GM21447 (cell line): Measurements from ENCODE around the gene ZNF311.

ENCODE experiments used
- ATAC-seq: cut with Tn5 transposase; IDR thresholded peaks from one replicate; pipeline ENCODE4 v1.9.1; 2021; ENCODE audit not compliant: unreplicated experiment

ZNF311 gene

DNA sequence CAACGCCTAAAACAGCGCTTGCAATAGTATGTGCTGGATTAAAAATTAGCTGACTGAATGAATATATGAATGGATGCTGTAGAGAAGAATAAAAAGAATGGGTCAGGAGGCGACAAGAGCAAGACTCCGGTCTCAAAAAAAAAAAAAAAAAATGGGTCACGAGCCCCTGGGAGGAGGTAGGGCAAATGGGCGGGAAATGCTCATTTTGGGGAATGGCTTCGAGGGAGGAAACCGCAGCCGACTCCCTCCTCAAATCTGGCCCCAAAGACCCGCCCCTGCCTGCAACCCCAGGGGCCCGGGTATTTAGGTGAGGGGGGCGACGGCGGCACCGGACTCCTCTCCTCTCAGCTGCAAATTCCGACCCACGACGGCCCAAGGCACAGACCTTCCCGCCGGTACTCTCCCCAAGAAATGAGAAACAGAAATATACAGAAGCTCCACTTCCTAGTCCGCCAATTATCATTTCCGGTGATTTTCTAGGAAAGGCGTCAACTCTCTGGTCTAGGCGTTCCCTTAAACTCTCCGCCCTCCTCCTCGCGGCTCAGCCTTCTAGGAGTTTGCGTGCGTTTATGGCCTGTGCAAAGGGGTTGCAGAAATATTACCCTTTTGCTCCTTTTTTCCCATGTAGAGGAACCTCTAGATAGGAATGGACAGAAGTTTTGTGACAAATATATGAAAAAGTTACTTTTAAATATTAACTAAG, at the start of gene ZNF311:
Gene ZNF311 (minus strand): TSS at position 133 of the 703 bp plus-strand sequence. CDS start 1,361 bp downstream, outside the sequence.
- ATAC-seq: no peak

DNA sequence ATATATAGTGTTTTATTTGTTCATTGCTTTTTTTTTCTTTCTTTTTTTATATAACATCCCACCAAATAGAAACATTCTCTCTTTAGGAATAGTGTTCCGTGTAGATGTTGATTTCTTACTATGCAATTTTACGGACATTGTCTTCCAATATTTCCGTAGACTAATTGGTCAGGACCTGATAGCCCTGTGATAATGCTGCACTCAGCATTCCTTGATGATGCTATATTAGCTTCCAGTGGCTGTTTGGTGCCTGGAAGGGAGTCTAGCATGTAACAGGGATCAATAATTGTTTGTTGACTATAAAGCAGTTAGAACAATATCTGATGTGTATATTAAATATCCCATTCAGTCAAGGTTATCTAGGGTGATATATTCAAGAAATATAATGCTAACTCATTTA, 46.6 kb upstream of the ZNF311 start:
- no peak for ATAC-seq

DNA sequence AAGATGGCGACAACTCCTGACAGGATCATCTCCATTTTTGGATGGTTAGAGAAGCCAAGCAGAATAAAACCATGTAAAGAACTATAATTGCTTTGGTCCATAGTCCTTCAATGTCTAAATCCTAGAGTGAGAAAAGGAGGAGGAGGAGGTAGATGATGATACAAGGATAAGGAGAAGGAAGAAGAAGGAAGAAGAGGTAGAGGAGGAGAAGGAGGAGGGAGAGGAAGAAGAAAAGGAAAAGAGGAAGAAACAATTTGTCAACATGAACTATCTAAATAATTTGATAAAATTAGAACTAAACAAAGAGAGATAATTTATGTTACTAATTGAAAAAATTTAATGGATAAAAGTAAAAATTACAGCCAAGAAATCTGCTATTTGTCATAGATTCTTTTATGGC, 40.0 kb upstream of the ZNF311 start, which contains the start of gene OR2W1:
Gene OR2W1 (minus strand): TSS at position 101 of the 400 bp plus-strand sequence. CDS start 0 bp downstream, at position 101.
- ATAC-seq: no peak

DNA sequence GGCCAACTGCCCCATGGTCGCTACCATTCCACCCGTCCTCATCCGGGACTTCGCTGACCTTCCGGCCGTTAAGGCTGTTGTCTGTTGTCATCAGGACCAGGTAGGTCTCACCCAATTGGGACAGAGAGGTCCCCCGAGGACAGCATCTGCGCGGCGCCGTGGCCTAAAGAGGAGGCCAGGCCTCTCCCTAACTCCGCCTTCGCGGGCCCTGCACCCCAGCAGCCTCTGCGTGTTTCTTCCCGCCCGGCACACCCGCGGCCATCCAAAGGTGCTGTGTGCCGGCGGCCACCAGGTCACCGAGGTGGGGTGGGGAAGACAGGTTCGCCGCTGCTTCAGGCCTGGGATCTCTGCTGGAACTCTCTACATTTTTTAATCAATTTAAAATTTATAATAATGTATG, 30.8 kb upstream of the ZNF311 start:
- ATAC-seq: no peak

DNA sequence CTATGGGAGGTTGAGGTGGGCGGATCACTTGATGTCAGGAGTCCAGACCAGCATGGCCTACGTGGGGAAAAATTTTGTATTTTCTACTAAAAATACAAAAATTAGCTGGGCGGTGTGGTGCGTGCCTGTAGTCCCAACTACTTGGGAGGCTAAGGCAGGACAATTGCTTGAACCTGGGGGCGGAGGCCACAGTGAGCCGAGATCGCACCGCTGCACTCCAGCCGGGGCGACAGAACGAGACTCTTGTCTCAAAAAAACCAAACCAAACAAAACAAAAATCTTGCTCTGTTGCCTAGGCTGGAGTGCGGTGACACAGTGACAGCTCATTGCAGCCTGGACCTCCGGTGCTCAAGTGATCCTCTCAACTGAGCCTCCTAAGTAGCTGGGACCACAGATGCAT, 23.7 kb upstream of the ZNF311 start:
- ATAC-seq: no peak

DNA sequence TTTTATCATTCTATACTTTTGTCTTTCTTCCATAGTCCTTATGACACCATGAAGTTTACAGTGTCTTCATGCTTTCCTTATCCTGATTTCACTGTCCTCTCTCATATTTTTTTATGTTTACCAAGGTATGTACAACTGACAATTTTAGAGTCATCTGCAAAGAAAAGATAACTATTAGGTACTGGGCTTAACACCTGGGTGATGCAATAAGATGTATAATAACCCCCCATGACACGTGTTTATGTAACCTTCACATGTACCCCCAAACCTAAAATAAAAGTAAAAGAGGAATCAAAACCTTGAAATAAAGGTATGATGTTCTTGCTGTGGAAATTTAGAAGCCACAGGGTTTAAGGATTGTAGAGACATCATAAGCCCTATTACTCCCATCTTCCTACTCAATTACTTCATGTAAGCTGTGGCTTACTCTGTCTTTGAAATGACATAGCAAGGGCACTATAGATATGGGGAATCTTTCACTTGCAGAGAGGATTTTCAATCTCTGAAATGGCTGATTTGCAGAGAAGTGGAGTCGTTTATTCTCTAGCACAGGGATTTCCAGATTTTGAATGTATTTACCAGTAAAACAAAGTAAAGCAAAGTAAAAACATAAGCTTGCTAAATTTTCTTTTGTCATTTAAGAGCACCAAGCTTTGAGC, 20.9 kb upstream of the ZNF311 start:
- no peak for ATAC-seq

DNA sequence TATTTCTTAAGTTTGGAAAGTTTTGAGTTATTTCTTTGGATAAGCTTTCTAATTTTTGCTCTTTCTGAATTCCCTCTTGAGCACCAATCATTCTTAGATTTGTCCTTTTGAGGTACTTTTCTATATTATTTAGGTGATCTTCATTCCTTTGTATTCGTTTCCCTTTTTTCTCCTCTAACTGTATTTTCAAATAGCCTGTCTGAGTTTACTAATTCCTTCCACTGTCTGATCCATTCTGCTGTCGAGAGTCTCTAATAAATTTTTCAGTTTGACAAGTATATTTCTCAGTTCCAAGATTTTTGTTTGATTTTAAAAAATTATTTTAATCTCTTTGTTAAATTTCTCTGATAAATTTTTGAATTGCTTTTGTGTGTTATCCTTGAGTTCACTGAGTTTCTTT, 16.3 kb upstream of the ZNF311 start:
- ATAC-seq: no peak

DNA sequence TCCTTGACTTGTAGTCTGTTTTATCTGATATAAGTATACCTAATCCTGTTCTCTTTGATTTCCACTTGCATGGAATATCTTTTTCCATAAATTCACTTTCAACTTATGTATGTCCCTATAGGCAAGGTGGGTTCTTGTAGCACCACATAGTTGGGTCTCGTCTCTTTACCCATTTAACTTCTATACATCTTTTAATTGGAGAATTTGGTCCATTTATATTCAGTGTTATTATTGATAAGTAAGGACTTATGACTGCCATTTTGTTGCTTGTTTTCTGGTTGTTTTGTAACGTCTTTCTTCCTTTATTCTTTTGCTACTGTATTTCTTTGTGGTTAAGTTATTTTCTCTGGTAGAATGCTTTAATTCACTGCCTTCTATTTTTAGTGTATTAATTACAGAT, 14.5 kb upstream of the ZNF311 start:
- ATAC-seq: no peak

DNA sequence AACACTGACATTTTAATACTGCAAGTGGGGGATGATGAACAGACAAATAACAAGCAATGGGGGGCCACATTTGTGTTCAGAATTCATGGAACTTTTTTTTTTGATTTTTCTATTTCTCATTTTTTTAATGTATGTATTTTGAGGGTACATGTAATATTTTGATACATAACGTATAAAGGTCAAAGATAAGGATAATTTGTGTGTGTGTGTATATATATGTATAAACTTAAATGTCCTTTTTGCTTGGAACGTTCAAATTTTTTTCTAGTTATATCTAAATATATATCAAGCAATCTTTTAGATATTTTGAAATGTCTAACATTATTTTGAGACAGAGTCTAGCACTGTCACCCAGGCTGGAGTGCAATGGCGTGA, 12.3 kb upstream of the ZNF311 start:
- ATAC-seq: no peak

DNA sequence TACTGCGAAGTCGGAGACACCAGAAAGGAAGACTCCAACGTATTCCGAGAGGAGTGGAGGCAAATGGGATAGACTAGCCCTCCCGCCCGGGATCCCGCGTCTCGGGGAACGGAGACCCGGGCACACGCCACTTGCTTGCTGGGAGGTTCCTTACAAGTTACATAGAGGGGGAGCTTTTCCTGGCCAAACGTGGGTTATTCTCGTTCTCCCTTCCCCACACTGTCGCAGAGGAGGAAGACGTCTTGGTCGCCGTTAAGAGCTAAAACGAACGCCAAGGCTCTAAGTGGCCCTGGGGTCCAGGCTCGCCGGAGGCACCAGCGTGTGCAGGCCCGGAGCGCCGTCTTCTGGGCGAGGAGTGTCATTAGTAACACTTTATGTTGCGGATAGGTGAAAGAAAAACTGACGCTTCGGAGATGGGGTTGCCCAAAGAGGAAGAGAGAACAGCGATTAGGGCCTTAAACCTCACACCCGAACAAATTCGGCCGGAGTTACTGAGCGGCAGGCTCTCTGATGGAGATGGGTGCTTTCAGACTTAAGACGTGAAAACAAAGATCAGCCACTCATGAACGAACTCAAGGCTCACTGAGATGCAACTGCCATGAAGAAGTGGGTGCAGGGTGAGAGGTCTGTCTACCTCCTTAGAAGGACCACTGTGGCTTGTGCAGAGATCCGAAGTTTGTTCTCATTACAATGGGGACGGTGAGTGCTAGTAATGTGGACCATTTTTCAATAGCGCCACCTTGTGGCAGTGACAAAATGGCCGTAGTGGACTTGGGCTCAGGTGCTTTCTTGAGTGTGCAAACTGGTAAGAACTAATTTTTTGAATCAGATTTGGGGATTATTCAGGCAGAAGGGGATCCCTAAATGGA, 11.7 kb upstream of the ZNF311 start:
- ATAC-seq: peak; percentile 88

DNA sequence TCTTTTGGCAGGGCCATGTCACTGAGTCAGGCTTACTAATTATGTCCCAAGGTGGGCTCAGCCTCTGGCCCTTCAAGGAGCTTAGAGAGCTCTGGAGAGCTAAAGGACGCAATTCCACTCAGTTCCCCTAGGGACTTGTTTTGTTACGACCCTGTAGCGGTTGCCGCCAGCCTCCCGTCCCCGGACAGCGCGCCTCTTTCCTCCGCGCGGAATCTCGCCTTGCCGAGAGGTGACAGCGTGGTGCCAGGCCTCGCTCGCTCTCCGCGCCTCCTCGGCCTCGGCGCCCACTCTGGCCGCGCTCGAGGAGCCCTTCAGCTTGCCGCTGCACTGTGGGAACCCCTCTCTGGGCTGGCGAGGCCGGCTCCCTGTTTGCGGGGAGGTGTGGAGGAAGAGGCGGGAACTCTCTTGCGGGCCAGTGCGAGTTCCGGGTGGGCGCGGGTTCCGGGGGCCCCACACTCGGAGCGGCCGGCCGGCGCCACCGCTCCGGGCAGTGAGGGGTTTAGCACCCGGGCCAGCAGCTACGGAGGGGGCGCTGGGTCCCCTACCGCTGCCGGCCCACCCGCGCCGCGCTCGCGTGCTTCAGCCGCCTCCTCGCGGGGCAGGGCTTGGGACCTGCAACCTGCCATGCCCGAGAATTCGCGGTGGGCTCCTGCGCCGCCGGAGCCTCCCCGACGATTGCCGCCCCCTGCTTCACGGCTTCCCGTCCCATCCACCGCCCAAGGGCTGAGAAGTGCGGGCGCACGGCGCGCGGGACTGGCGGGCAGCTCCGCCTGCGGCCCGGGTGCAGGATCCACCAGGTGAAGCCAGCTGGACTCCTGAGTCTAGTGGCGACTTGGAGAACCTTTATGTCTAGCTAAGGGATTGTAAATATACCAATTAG, 9.9 kb upstream of the ZNF311 start:
- no peak for ATAC-seq

DNA sequence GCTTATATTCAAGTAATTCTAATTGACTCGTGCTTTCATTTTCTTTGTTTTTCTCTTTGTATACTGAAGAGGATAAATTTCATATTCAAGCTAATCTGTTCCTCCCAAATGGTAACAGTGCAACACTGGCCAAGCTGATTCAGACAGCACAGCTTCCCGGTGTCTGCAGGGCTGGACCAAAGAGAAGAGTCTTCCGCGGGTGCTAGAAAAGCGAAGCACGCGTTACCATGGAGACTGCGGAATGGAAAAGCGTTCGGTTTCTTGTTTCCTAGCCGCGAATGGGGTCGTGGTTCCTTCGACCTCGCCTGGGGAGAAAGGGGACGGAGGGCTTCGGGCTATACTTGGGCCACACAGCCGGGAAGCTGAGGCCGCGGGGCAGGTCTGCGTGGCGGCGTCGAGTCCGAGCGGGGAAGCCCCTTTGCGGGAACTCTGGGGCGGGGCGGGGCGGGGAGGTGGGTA, 6.2 kb upstream of the ZNF311 start:
- no peak for ATAC-seq

DNA sequence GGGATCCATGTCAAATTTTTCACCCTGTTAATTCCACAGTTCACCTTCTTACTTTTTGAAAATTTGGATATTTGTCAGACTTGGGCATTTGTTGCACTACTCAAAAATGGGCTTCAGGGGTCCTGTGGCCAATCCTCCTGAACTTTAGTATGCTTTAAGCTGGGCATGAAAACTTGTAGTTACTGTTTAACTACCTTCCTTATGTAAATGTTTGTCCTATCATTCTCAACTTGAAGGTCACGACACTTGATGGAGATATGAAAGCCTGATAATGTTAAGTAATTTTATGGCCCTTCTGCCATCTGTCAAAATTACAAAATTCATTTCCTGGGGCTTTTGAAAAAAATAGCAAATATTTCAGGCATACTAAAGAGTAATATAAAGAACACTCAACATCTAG, 4.2 kb upstream of the ZNF311 start:
- no peak for ATAC-seq

DNA sequence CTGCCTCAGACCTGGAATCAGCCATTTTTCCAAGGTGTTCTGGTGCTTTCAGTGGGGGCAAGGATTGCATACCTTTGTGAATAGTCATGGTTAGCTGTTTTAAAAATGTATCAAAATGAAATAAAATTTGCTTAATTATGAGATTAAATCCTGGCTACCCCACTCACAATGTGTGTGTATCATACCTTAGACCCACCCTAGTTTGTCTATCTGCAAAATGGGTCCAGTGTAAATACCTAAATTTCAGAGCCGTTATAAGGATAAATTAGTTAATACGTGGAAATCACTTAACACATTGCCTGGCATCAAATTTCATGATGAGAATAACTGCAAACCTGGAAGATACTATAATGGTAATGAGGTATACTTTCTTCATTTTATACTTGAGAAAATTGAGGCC, 3.0 kb upstream of the ZNF311 start:
- ATAC-seq: no peak

DNA sequence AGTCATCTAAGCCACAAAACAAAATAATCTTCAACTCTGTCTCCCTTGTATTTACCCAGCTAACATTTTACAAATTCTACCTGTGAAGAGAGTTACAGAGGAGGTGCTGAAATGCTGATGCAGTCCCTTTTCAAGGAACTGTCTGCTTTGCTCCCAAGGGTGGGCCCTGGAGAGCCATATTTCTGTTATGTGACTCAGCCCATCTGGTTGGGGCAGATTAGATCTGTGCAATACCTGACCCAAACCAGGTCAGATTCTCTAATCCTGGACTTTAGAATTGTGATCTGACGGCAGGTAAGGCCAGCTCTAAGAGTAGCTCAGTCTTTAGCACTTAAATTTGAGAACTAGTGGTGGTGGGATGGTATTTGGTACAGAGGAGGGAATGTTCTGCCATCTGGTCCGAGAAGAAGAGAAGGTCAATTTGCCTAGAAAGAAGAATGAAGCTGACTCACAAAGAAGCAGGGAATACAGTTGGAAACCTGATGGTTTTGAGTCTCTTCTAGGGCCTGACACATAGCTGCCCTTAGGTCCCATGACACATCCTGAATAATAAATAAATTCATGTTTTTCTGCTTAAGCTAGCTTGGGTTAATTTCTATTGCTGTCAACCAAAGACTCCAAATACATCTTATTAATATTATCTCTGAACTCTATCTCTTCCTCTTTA, 8.1 kb downstream of the ZNF311 start:
- no peak for ATAC-seq

DNA sequence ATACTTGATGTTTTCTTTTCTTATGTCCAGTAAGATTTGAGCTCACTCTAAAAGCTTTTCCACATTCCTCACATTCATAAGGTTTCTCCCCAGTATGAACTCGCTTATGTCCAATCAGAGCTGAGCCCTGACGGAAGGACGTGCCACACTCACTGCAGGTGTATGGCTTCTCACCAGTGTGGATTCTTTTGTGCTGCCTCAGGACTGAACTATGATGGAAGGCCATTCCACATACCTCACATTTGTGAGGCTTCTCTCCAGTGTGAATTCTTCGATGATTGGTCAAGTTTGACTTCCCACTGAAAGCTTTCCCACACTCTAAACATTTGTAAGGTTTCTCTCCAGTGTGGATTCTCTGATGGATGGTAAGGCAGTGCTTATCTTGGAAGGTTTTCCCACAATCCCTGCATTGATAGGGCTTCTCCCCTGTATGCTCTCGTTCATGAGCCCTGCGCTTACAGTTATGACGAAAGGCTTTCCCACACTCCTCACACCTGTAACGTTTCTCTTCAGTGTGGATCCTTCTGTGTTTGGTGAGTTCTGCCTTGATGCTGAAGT, 9.9 kb downstream of the ZNF311 start:
- no peak for ATAC-seq

DNA sequence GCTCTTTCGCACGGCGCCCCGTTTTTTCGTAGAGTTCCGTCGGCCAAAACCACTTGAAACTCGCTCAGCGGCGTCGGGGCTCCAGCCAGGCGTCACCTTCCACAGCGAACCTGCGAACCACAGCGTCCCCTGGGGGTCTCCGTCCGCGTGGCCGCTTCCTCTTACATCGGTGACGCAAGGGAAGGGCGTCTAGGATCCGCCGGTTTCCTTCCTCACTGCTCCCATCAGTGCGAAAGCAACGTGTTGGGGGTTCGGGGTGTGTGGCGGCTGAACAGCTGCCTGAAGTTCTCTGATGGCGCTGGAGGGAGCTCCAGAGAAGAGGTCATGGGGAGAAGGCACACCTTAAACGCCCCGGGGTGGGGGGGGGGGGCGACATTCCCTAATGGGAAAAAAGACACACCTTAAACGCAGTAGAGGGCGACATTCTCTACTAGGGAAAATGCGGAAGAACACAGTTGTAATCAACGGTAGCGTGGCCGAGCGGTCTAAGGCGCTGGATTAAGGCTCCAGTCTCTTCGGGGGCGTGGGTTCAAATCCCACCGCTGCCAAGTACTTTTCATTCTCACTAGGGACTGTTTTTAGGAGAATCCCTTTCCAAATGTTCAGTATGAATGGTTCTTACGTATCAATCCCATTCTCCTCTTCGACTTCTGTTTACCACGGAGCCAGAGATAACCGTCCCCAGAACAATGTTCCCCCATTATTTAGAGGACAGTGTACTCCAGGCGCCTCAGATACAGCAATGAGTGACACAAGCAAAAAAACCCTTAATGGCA, 16.4 kb downstream of the ZNF311 start:
- ATAC-seq: no peak

DNA sequence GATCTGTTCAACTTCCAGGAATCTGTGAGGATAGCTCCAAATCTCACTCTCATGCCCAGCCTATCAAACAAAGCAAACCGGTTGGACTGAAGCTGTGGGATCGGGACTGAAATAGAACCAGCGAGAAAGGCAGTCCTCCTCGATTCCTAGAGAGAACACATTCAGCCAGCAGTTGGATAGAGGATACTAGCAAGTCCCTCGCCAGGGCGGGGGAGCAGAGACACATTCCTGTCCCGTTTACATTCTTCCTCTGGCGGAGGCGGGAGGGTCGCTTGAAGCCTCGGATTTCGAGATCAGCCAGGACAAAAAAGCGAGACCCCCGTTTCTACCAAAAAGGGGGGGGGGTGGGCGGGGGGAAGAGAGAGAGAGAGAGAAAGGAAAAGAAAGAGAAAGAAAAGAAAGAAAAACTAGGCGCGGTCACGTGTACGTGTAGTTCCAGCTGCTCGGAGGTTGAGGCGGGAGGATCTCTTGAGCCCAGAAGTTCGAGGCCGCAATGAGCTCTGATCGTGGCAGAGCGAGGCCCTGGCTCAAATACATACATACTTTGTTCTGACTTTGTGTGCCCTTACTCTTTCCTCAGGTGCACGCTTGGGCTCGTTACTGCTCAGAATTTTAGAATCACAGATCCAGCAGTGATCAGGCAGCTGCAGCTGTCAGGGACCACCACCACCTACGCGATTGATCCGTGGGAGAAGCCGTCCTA, 19.5 kb downstream of the ZNF311 start:
- no peak for ATAC-seq
